ELF-1 (cell line): ENCODE data around the gene DERA.
"Not testable (repeated sequence)": the region's sequence is repeated elsewhere in the genome, so short reads cannot be mapped to it uniquely, and the experiment has no call there.

Source experiments
- DNase-seq: peaks from one replicate; pipeline ENCODE4 v3.0.0-alpha.2; 2016; ENCODE audit warnings: low read depth, low spot score

DERA gene

DNA sequence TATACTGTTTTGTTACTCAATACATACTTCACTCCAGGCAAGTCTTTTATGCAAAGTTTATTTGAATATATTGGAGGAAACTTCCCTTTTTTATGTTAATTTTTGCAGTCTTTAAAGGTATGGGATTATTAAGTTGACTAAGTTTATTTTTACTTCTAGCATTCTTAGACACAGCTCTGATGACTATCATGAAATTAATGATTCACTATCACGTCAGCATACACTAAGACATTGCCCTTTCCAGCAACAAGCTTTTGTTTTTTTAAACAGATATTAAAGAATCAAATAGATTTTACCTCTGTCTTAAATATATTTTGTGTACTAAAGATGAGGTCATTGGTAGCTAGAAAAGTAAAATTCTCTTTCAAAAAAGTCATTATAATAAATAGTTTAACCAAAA, 52.1 kb downstream of the DERA start:
- DNase-seq: no peak

DNA sequence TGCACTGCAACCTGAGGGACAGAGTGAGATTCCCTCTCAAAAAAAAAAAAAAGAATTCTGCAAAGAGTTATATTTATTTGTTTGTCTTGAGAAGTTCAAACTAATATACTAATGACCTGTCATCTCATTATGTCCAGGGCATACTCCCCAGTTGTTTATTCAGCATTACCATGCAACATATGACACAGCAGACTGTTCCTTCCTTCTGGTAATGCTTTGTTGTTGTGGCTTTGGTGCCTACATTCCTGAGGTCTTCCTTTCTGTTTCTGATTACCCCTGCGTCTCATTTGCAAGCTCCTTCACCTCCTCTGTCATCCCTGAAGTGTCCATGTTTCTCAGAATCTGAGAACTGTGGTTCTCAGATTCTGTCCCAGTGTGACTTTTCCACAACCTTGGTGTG, 55.3 kb downstream of the DERA start:
- no peak for DNase-seq

DNA sequence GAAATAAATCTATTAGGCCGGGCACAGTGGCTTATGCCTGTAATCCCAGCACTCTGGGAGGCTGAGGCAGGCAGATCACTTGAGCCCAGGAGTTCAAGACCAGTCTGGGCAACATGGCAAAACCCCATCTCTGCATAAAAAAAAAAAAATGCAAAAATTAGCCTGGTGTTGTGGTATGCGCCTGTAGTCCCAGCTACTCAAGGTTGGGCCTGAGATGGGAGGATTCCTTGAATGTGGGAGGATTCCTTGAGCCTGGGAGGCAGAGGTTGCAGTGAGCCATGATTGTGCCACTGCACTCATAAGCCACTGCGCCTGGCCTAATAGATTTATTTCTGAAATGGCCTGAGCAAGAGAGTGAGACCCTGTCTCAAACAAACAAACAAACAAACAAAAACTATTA, 55.9 kb downstream of the DERA start:
- not testable (repeated sequence) for DNase-seq

DNA sequence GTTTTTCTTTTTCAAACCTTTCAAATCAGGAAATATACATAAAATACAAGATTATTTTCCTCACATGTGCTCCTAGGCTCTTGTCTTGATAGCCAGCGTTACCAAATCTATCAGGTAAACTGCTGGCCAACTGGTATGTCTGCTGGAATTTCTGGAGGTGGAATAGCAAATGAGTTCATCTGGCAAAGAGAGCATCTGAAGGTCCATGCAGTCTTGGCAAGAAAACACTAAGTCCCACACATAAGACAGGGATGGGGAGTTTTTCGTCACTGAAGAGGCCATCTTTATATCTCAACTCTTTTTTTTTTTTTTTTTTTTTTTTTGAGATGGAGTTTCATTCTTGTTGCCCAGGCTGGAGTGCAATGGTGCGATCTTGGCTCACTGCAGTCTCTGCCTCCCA, 60.1 kb downstream of the DERA start:
- DNase-seq: no peak

DNA sequence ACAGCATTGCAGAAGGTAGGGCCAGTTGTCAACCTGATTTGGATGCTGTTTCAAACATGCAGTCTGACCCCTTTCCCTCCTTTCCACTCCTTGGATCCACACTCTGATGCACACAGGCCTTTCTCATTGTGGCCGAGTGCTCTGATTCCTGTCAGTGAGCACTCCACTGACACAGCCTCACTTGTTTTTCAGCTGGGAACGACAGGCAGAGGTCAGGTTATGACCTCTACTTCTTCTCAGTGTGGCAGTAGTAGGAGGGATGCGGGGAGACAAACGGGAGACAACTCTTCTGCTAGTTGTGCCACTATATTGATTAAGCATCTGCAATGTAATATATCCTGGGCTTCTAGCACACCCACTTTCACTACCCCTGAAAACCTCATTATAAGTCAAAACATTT, 61.8 kb downstream of the DERA start:
- no peak for DNase-seq

DNA sequence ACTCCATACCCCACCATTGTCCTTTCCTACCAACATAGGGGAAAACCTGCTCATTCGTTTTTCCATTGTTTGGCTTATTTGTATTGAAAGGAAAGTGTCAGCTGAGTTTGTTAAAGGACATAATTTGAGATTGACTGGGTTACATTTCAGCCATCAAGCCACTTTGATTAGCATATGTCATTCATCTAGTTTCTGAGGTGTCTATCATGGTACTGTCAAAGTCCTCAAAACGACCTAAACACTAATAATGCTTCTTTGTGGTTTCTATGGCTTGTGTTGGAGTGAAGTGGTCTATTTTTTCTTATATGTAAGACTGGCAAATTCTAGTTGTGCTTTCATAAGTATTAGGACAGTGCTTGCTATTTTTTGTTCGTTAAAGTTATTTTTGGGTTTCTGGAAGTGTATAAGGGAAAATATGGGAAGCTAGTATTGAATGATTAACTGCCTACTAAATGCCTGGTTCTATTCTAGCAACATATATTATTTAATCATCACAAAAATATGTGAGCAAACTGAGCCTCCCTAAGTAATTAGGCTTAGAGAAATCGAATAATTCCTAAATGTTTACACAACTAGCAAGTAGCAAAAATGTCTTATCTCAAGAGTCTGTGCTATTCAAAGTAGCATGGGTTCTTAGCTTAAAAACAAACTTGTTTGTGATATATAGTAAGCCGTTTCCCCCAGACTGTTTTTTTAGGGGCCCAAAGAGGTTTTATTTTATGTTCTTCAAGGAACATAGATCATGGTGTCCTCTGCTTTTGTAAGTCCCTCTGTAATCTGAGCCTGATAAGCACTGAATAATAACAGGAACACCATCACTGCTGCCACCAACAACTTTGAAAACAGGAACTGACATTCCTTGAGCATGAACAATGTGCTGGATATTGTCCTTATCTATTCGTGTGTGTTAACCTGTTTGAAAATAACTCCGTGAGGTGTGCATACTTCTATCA, 67.1 kb downstream of the DERA start:
- no peak for DNase-seq

DNA sequence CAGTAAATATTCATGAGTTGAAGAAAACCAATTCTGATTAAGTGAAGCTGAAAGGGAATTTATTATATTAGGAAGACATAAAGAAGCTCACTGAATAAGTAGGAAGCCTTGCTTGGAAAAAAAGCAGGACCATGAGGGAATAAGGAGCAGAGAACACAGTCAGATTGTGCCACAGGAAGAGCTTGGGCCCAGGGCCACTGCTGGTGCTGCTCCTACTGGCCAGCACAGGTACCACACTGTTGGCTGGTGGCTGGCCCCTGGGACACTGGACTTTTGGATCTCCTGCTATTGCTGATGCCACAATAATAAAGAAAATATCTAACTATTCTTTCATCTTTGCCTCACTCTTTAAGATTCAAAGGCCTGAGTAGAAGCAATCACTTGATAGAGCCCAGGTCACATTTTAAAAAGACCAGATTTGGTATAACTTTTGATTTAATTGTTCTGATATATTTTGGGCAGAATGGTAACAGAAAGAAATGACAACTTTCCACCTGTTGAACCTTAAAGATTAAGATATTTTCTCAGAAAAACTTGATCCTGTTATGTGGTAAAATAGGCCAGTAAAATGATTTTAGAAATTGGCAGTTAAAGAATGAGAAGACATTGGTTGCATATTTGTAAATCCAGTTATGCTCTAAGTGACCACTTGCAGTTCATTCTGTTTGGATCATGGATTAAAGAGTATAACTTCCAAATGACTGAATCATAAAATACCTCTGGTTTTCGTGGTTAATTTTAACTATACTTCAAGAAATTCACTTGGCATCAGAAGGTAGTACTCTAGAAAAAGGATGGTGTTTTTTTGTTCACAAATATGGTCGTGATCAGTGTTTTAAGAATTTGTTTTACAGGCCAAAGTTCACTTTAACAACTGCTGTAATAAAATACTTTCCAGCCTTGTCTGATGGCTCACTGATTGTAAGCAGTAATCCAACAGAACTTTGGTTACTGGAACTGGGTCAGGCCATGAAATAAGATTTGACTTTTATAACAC, 68.3 kb downstream of the DERA start:
- DNase-seq: peak; percentile 37

DNA sequence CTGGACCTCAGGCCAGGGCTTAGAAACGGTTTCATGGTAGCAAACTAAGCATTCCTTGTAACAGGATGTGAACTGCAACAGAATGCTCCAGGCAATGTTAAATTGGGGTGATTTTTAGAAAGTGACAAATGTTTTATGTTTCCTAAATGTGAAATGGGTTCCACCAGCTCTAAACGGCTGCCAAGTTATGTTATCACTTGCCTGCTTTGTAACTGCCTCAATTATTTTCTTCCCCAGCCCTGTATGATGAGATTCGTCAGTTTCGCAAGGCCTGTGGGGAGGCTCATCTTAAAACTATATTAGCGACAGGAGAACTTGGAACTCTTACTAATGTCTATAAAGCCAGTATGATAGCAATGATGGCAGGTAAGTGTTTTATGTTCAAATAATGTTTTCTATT, 70.9 kb downstream of the DERA start:
- no peak for DNase-seq

DNA sequence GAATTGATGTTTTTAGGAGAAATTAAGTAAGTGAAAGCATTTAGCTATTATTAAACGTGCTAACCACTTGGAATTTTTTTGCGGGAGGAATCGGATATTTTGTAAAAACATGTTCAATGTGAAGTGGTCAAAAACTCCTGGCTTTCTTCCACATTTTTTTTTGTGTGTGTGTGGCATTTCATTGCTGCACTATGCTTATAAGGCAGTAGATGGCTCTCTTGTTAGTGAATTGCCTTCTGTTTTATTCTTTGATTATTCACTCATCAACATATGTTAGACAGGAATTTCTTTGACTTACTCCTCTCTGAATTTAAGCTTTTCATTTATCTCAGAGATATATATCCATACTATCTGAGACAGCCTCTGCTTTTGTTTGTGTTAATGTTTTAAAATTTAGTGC, 71.3 kb downstream of the DERA start:
- no peak for DNase-seq

DNA sequence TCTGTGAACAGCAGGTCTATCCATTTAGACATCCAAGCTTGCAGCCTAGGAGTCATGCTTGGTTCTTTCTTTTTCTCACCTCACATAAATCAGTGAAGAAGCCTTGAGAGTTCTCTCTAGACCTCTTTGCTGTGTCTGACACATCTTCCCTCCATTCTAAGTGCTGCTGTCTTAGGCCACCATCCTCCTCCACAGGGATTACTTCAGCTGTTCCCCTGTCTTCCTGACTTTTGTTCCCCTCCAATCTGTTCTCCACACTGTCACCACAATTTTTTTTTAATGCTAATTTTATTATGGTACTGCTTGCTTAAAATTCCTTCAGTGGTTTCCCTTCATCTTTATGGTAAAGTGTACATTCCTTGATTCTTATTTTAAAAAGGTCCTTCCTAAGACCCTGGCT, 71.8 kb downstream of the DERA start:
- DNase-seq: no peak

DNA sequence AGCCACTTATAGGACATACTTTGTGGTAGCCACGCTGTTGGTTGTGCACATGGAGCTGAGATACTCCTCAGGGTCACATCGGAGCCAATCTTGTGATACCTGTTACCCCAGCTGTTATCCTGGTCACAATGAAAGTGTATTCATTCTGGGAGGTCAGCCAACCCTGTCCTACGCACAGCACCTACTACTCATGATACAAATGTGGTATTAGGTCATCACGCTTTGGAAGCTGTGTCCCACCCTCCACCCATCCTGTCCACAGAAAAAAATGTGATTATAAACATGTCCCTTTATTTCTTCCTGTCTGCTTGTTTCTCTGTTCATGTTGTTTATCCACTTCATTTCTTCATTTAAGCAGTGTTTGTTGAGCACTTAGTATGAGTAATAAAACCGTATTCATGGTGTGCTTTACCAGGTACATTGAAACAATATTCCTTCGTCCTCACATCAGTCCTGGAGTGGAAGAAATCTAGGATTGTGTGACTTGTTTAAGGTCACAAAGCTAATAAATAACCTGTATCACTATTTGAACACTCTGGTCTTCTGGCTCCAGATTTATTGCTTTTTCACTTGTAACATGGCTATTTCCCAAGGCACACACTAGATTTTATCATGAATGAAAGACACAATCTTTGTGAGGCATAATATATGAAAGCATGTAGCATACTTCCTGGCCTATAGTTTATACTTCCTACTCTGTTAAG, 73.1 kb downstream of the DERA start:
- no peak for DNase-seq

DNA sequence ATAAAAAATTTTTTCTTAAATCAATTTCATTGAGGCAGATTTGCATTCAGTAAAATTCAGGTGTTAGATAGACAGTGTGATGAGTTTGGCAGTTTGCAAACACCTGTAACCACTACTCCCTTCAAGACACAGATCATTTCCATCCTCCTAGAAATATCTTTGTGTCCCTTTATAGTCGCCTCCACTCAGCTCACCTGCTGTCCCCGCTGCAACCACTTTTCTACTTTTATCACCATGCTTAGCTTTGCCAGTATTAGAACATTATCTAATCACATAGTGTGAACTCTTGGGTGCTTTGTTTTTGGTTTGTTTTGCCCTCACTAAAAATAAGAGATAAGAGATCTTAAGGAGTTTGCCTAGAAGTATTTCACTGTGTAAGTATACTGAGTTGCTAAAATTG, 73.8 kb downstream of the DERA start:
- DNase-seq: no peak

DNA sequence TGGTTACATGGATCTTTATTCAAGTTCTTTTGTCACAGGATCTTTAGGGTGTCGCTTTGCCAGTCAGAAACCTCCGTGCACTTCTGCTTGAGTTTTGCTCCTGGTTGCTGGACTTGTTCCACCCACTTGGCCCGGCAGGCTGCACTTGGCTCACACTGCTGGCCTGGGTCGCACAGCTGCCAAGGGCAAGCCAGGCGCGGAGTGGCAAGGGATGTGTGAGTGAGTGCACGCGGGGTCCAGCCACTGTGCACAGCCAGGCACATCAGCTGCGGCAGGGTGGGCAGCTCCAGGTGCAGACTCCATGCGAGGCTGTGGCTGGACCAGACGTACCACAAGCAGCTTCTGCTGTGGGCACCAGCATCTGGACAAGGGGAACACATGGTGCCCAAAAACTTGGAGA, 76.6 kb downstream of the DERA start:
- no peak for DNase-seq

DNA sequence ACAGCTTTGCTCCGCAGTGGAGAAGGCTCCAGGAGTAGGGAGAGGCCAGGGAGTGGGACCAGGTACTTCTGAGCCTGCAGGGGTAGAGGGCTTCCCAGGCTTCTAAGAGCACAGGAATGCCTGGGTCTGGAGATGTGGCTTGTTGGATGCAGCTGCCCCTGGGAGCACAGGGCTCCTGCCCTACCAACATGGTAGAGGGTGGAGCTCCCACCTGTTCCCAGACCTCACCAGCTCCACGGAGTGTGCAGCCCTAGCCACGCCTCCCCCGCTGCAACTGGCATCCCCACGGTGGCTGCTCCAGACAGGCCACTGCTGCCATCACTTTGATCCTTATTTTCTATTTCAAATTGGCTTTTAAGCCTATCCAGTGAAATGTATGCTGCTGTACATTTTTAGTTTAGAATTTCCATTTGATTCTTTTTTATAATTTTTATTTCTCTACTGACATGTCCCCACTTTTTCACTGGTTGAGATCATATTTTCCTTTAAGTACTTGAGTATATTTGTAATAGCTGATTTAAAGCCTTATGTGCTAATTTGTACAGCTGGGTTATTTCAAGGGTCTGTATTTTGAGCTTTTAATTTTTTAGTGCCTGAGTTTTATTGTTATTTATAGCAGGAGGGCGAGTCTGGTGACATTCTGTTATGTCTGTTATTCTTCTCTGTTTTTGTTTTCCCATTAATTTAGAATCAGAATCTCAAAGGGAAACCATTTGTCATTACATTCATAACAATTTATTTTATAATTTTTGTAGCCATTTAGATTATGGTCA, 78.0 kb downstream of the DERA start:
- no peak for DNase-seq

DNA sequence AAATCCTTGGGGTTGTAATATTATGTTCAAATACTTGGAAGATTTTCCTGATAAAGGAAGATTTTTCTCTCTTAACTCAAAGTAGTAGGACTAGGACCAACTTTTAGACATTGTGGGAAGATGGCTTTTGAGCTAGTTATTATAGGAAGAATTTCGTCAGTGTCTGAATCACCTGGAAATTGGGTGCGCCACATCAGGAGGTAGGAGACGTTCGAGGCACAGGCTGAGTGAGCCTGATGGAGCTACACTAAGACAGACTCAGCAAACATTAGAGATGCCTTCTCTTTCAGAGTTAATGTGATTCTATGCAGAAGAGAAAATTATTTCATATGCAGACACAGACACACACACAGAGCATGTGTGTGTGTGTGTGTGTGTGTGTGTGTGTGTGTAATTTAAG, 84.7 kb downstream of the DERA start:
- no peak for DNase-seq

DNA sequence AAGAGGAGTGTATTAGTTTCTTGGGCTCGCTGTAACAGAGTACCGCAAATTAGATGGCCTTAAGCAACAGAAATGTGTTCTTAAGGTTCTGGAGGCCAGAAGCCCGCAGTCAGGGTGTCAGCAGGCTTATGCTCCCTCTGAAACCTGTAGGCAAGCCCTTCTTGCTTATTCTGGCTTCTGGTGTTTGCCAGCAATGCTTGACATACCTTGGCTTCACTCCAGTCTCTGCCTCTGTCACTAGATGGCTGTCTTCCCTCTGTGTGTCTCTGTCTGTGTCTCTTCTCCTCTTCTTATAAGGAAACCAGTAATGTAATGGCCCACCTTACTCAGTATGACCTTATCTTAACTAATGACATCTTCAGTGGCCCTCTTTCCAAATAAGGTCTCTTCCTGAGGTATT, 85.1 kb downstream of the DERA start:
- DNase-seq: peak; percentile 18

DNA sequence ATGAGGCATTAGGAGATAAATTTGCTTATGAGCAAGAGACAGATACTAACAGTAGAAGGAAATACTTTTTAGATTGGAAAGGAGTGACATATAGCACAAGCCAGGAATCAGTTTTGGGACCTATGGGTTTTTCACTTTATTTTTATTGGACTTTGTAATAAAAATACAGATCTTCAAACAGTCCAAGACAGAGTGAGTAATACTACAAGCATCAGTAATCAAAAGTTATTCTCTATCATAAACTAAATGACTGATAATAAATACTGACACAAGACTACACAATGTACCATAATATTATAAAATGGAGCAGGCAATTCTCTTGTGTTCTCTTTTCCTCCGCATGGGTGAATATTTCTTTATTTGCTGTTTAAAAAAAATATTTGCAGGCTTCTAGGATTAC, 85.8 kb downstream of the DERA start:
- no peak for DNase-seq

DNA sequence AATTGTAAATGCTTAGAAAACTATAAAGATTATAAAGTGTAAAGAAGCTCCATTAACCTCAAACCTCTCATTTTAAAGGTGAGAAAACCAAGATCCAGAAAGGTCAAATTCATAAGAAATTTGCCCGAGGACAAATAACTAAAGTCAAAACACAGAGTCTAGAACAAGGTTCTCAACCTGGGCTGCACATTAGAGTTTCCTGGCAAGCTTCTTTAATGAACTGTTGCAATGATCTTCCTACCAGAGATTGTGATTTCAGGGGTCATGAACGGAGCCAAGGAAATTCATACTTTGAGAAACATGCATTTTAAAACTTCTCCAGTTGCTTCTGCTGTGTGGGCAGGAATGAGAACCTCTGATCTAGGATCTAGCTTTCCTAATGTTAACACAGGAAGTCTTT, 86.8 kb downstream of the DERA start:
- DNase-seq: no peak

DNA sequence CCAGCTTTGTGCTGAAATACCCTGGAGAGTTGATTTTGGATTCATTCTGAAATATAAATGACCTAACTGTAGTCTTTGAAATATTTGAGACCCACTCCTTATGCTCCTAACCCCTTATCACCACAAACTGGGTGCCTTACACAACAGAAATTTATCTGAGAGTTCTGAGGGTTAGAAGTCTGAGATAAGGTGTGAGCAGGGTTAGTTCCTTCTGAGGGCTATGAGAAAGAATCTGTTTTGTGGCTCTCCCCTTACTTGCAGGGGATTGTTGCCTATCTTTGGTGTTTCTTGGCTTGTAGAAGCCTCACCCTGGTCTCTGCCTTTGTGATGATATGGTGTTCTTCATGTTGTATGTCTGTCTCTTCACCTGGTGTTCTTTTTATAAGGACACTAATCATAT, 91.7 kb downstream of the DERA start:
- no peak for DNase-seq

DNA sequence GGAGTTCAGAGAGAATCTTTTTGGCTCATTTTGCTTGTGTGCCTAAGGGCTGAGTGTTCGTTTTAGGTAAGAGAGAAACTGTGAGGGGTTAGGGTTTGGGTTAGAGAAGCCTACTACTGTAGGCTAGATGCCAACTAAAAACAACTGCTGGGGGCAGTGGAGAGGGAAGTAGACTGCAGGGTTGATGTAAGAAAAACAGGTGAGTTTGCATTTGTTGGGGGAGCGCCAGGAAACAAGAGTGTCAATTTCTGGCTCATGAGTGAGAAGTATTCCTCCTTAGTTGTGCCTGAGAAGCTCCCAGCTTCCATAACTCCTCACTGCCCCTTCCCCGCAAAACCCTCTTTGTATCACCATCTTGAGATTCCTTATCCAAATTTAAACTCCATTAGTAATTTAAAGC, 92.3 kb downstream of the DERA start:
- no peak for DNase-seq

DNA sequence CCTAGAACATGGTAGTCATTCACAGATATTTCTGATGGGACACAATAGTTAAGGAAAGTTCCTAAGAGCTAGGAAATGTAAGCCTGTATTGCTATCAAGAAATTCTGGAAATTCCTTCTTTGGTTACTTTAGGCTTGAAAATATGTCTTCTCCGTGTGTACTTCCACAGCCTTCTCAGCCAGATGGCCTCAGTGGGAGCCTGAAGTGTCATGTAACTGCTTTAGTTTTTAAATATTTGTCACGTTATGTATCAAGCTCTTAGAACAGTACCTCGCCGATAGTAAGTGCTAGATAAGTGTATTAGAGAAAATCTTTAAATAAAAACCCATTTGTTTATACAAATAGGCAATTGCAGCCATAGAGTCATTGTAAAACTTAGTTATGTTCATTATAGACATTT, 95.6 kb downstream of the DERA start:
- no peak for DNase-seq
